GM12878 (cell line): ENCODE results near the gene R3HDM2. TPM values are rescaled to one million over a fixed set of nuclear protein-coding genes. Genes with fewer than 3 reads are reported as not detected.

Experiments used
- BACH1 ChIP-seq: fragments of 450-650 bp; IDR thresholded peaks from 2 replicates; pipeline ENCODE4 v1.6.1; 2017; ENCODE audit warnings: mild to moderate bottlenecking, borderline replicate concordance
- BHLHE40 ChIP-seq, 2 experiments: fragments of 450-650 bp in 1 of 2; IDR thresholded peaks; 2 replicates each; pipeline ENCODE4 v1.6.1; 2011 to 2017; ENCODE audit warnings: low read depth in 2 of 2, borderline replicate concordance in 1 of 2, improper control_type of control experiment in 1 of 2, low read length in 1 of 2, mild to moderate bottlenecking in 1 of 2
- CTCF ChIP-seq, 3 experiments: IDR thresholded peaks in 2 of 3; conservative IDR thresholded peaks in 1 of 3; 2 replicates each; pipeline ENCODE4 v1.5.1; 2011; ENCODE audit warnings: low read depth in 3 of 3, low read length in 3 of 3, mild to moderate bottlenecking in 3 of 3, control low read depth in 2 of 3, moderate library complexity in 2 of 3, inconsistent platforms in 1 of 3, mixed read lengths in 1 of 3; ENCODE audit not compliant: control insufficient read depth in 2 of 3, insufficient read depth in 1 of 3; ENCODE audit errors: extremely low read depth in 1 of 3
- IRF4 ChIP-seq: IDR thresholded peaks from 2 replicates; pipeline ENCODE4 v1.6.1; 2011; ENCODE audit warnings: low read depth, low read length
- KLF5 ChIP-seq: fragments of 450-650 bp; IDR thresholded peaks from 2 replicates; pipeline ENCODE4 v1.6.1; 2014; ENCODE audit warnings: mild to moderate bottlenecking; ENCODE audit not compliant: partially characterized antibody
- NR2F1 ChIP-seq: fragments of 450-650 bp; conservative IDR thresholded peaks from 2 replicates; pipeline ENCODE4 v1.6.1; 2017; ENCODE audit warnings: mild to moderate bottlenecking
- YY1 ChIP-seq: IDR thresholded peaks from 2 replicates; pipeline ENCODE4 v1.6.1; 2011; ENCODE audit warnings: low read depth, mild to moderate bottlenecking, low read length
- ZBED1 ChIP-seq: IDR thresholded peaks from 2 replicates; pipeline ENCODE4 v1.6.1; 2016; ENCODE audit warnings: borderline replicate concordance
- ZNF384 ChIP-seq: IDR thresholded peaks from 2 replicates; pipeline ENCODE4 v1.6.1; 2012; ENCODE audit warnings: low read depth, mild to moderate bottlenecking, low read length, improper control_type of control experiment, borderline replicate concordance
- ZZZ3 ChIP-seq: IDR thresholded peaks from 2 replicates; pipeline ENCODE4 v1.6.1; 2011; ENCODE audit warnings: low read depth; ENCODE audit not compliant: control insufficient read depth, insufficient read length
- polyA plus RNA-seq, 11 experiments: library from polyadenylated mRNA; depleted of rRNA in 4 of 11; unstranded in 6 of 11; stranded (reverse) in 5 of 11; fragments of >200 nt; fragmentation: Nextera tagmentation in 4 of 11; fragmentation: Illumina TruSeq in 1 of 11; extraction: Ambion mirVana in 4 of 11; extraction: Trizol in 1 of 11; gene quantifications; 1 replicate in 1 of 11; 2 replicates in 10 of 11; pipeline versions ENCODE4 v1.2.1 to v1.2.3, GENCODE V29; 2011 to 2016; ENCODE audit warnings: inconsistent platforms in 2 of 11, missing spikeins in 2 of 11, low read depth in 1 of 11
- total RNA-seq, 4 experiments: library from RNA; depleted of rRNA in 3 of 4; stranded (reverse); fragments of >200 nt in 3 of 4; fragmentation: Illumina TruSeq in 1 of 4; extraction: Trizol in 1 of 4; gene quantifications; 2 replicates each; pipeline versions ENCODE4 v1.2.1 to v1.2.3, GENCODE V29; 2013 to 2021
- TF ChIP-seq, protein P1 (sequence below): IDR thresholded peaks from 2 replicates; pipeline ENCODE4 v1.6.1; 2012; ENCODE audit warnings: low read length, inconsistent platforms
- TF ChIP-seq, protein P2 (sequence below): fragments of 450-650 bp; formaldehyde crosslinking; IDR thresholded peaks from 2 replicates; pipeline ENCODE4 v1.4.0; 2020; ENCODE audit warnings: mild to moderate bottlenecking, moderate library complexity
- TF ChIP-seq, protein P3 (sequence below): fragments of 450-650 bp; formaldehyde crosslinking; IDR thresholded peaks from 2 replicates; pipeline ENCODE4 v1.4.0; 2022; ENCODE audit warnings: mild to moderate bottlenecking, moderate library complexity
- TF ChIP-seq, protein P4 (sequence below): fragments of 450-650 bp; IDR thresholded peaks from 2 replicates; pipeline ENCODE4 v1.6.1; 2017; ENCODE audit warnings: mild to moderate bottlenecking, moderate library complexity

The R3HDM2 gene
- total and polyA plus RNA-seq, 10 of the 15 experiments (the other 5 are each of a cell fraction or from before 2014, with no cell fraction given), result 4.6 to 26.1 (median 11.2) TPM

GRCh38 chr12:57213058-57213715, 217.7 kb downstream of the R3HDM2 start (continued):
- TF ChIP-seq, protein P1, sequence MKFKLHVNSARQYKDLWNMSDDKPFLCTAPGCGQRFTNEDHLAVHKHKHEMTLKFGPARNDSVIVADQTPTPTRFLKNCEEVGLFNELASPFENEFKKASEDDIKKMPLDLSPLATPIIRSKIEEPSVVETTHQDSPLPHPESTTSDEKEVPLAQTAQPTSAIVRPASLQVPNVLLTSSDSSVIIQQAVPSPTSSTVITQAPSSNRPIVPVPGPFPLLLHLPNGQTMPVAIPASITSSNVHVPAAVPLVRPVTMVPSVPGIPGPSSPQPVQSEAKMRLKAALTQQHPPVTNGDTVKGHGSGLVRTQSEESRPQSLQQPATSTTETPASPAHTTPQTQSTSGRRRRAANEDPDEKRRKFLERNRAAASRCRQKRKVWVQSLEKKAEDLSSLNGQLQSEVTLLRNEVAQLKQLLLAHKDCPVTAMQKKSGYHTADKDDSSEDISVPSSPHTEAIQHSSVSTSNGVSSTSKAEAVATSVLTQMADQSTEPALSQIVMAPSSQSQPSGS, result no peak
- TF ChIP-seq NR2F1 (no peak), ZZZ3 (no peak), IRF4 (no peak), BACH1 (no peak), CTCF (IDR thresholded peaks at IDR 0.05 in 2 of 3, conservative IDR thresholded peaks at IDR 0.05 in 1 of 3; ENCODE audit: control insufficient read depth in 2 of 3, extremely low read depth in 1 of 3, insufficient read depth in 1 of 3, low read depth in 3 of 3, low read length in 3 of 3) (peak; percentile 94 to 97 (median 97)), YY1 (peak; percentile 76), ZBED1 (no peak), ZNF384 (peak; percentile 92), KLF5 (no peak), BHLHE40 (IDR thresholded peaks at IDR 0.05; ENCODE audit: borderline replicate concordance in 1 of 2, low read depth in 2 of 2, low read length in 1 of 2) (peak; percentile 20 to 29; a peak in 1 of 4 replicates)
- TF ChIP-seq, protein P2, sequence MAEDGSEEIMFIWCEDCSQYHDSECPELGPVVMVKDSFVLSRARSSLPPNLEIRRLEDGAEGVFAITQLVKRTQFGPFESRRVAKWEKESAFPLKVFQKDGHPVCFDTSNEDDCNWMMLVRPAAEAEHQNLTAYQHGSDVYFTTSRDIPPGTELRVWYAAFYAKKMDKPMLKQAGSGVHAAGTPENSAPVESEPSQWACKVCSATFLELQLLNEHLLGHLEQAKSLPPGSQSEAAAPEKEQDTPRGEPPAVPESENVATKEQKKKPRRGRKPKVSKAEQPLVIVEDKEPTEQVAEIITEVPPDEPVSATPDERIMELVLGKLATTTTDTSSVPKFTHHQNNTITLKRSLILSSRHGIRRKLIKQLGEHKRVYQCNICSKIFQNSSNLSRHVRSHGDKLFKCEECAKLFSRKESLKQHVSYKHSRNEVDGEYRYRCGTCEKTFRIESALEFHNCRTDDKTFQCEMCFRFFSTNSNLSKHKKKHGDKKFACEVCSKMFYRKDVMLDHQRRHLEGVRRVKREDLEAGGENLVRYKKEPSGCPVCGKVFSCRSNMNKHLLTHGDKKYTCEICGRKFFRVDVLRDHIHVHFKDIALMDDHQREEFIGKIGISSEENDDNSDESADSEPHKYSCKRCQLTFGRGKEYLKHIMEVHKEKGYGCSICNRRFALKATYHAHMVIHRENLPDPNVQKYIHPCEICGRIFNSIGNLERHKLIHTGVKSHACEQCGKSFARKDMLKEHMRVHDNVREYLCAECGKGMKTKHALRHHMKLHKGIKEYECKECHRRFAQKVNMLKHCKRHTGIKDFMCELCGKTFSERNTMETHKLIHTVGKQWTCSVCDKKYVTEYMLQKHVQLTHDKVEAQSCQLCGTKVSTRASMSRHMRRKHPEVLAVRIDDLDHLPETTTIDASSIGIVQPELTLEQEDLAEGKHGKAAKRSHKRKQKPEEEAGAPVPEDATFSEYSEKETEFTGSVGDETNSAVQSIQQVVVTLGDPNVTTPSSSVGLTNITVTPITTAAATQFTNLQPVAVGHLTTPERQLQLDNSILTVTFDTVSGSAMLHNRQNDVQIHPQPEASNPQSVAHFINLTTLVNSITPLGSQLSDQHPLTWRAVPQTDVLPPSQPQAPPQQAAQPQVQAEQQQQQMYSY (CRISPR knock-in tag), result no peak
- TF ChIP-seq, protein P3, sequence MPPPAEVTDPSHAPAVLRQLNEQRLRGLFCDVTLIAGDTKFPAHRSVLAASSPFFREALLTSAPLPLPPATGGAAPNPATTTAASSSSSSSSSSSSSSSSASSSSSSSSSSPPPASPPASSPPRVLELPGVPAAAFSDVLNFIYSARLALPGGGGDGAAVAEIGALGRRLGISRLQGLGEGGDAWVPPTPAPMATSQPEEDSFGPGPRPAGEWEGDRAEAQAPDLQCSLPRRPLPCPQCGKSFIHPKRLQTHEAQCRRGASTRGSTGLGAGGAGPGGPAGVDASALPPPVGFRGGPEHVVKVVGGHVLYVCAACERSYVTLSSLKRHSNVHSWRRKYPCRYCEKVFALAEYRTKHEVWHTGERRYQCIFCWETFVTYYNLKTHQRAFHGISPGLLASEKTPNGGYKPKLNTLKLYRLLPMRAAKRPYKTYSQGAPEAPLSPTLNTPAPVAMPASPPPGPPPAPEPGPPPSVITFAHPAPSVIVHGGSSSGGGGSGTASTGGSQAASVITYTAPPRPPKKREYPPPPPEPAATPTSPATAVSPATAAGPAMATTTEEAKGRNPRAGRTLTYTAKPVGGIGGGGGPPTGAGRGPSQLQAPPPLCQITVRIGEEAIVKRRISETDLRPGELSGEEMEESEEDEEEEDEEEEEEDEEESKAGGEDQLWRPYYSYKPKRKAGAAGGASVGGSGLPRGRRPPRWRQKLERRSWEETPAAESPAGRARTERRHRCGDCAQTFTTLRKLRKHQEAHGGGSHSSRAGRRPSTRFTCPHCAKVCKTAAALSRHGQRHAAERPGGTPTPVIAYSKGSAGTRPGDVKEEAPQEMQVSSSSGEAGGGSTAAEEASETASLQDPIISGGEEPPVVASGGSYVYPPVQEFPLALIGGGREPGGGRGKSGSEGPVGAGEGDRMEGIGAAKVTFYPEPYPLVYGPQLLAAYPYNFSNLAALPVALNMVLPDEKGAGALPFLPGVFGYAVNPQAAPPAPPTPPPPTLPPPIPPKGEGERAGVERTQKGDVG, result no peak
- TF ChIP-seq, protein P4, sequence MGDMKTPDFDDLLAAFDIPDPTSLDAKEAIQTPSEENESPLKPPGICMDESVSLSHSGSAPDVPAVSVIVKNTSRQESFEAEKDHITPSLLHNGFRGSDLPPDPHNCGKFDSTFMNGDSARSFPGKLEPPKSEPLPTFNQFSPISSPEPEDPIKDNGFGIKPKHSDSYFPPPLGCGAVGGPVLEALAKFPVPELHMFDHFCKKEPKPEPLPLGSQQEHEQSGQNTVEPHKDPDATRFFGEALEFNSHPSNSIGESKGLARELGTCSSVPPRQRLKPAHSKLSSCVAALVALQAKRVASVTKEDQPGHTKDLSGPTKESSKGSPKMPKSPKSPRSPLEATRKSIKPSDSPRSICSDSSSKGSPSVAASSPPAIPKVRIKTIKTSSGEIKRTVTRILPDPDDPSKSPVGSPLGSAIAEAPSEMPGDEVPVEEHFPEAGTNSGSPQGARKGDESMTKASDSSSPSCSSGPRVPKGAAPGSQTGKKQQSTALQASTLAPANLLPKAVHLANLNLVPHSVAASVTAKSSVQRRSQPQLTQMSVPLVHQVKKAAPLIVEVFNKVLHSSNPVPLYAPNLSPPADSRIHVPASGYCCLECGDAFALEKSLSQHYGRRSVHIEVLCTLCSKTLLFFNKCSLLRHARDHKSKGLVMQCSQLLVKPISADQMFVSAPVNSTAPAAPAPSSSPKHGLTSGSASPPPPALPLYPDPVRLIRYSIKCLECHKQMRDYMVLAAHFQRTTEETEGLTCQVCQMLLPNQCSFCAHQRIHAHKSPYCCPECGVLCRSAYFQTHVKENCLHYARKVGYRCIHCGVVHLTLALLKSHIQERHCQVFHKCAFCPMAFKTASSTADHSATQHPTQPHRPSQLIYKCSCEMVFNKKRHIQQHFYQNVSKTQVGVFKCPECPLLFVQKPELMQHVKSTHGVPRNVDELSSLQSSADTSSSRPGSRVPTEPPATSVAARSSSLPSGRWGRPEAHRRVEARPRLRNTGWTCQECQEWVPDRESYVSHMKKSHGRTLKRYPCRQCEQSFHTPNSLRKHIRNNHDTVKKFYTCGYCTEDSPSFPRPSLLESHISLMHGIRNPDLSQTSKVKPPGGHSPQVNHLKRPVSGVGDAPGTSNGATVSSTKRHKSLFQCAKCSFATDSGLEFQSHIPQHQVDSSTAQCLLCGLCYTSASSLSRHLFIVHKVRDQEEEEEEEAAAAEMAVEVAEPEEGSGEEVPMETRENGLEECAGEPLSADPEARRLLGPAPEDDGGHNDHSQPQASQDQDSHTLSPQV, result no peak
